Keratinocyte (primary cell): ENCODE data around the gene ERBB4. TPM values are rescaled to one million over a fixed set of nuclear protein-coding genes. Genes with fewer than 3 reads are reported as not detected.

Source experiments
- DNase-seq: peaks from one replicate; pipeline ENCODE4 v3.0.0-alpha.2; 2011; ENCODE audit warnings: low read depth, missing footprints, low spot score
- FAIRE-seq: peaks from 2 replicates; lab custom pipeline; 2011; peaks lifted over from hg19 to GRCh38; lab: Jason Lieb, UNC
- H2AFZ ChIP-seq: 2 replicates; pipeline ENCODE4 v1.6.0; 2012; ENCODE audit warnings: low read length, control low read depth, inconsistent platforms; ENCODE audit not compliant: control insufficient read depth
- H3K27ac ChIP-seq: 2 replicates; pipeline ENCODE4 v1.5.1; 2011; ENCODE audit warnings: low read length; ENCODE audit not compliant: control insufficient read depth, insufficient read depth
- H3K27me3 ChIP-seq: 3 replicates; pipeline ENCODE4 v1.6.0; 2011; ENCODE audit warnings: low read length; ENCODE audit not compliant: control insufficient read depth, insufficient read depth; ENCODE audit errors: extremely low read depth
- H3K36me3 ChIP-seq, 2 experiments: 2 replicates in 1 of 2; 3 replicates in 1 of 2; pipeline ENCODE4 v1.5.1; 2011; ENCODE audit warnings: low read length in 2 of 2, mild to moderate bottlenecking in 1 of 2; ENCODE audit not compliant: control insufficient read depth in 2 of 2, insufficient read depth in 2 of 2; ENCODE audit errors: extremely low read depth in 1 of 2
- H3K4me1 ChIP-seq: 3 replicates; pipeline ENCODE4 v1.5.1; 2011; ENCODE audit warnings: low read length; ENCODE audit not compliant: control insufficient read depth, insufficient read depth; ENCODE audit errors: extremely low read depth
- H3K4me2 ChIP-seq: 3 replicates; pipeline ENCODE4 v1.6.0; 2011; ENCODE audit warnings: low read depth, low read length; ENCODE audit not compliant: control insufficient read depth, insufficient read depth; ENCODE audit errors: extremely low read depth
- H3K4me3 ChIP-seq, 3 experiments: fragments of 200-600 bp in 1 of 3; sonication (generic) in 1 of 3; 2 replicates in 2 of 3; 3 replicates in 1 of 3; pipeline ENCODE4 v1.5.1; 2011 to 2016; ENCODE audit warnings: low read length in 3 of 3, mild to moderate bottlenecking in 3 of 3, control low read depth in 2 of 3, inconsistent platforms in 1 of 3, low read depth in 1 of 3, mixed read lengths in 1 of 3, mixed run types in 1 of 3, moderate library complexity in 1 of 3; ENCODE audit not compliant: control insufficient read depth in 2 of 3, insufficient read depth in 2 of 3; ENCODE audit errors: extremely low read depth in 1 of 3
- H3K79me2 ChIP-seq: 2 replicates; pipeline ENCODE4 v1.6.0; 2012; ENCODE audit warnings: low read length; ENCODE audit not compliant: control insufficient read depth, insufficient read depth
- H3K9ac ChIP-seq: 3 replicates; pipeline ENCODE4 v1.6.0; 2011; ENCODE audit warnings: low read length; ENCODE audit not compliant: control insufficient read depth, insufficient read depth; ENCODE audit errors: extremely low read depth
- H3K9me1 ChIP-seq: 3 replicates; pipeline ENCODE4 v1.6.0; 2011; ENCODE audit warnings: low read length; ENCODE audit not compliant: control insufficient read depth, insufficient read depth; ENCODE audit errors: extremely low read depth
- H3K9me3 ChIP-seq: 2 replicates; pipeline ENCODE4 v1.5.1; 2012; ENCODE audit warnings: low read depth, low read length; ENCODE audit not compliant: control insufficient read depth
- H4K20me1 ChIP-seq: 3 replicates; pipeline ENCODE4 v1.6.0; 2011; ENCODE audit warnings: low read length; ENCODE audit not compliant: control insufficient read depth, insufficient read depth; ENCODE audit errors: extremely low read depth
- CTCF ChIP-seq, 3 experiments: IDR thresholded peaks in 1 of 3; conservative IDR thresholded peaks in 1 of 3; optimal IDR thresholded peaks in 1 of 3; 2 replicates in 2 of 3; 3 replicates in 1 of 3; pipeline versions ENCODE3 to v1.5.1; 2011; ENCODE audit warnings: low read length in 3 of 3, mild to moderate bottlenecking in 3 of 3, moderate library complexity in 2 of 3, control low read depth in 1 of 3, inconsistent platforms in 1 of 3; ENCODE audit not compliant: insufficient read depth in 2 of 3; ENCODE audit errors: extremely low read depth in 1 of 3
- EZH2 ChIP-seq: IDR thresholded peaks from one replicate; pipeline ENCODE4 v1.6.1; 2012; ENCODE audit warnings: inconsistent platforms, mild to moderate bottlenecking, low read length, moderate library complexity
- dilution Hi-C: fragments of 300-500 bp; cut with MboI; formaldehyde crosslinking; loops from one replicate; pipeline ENCODE4 v1.7.0; 2020; ENCODE audit warnings: low sequenced_read_pairs; ENCODE audit not compliant: extremely low pct_ligation_motif_present
- polyA plus RNA-seq, 5 experiments: library from polyadenylated mRNA; depleted of rRNA in 3 of 5; stranded (reverse) in 3 of 5; stranded (forward) in 1 of 5; unstranded in 1 of 5; fragments of >200 nt; gene quantifications; 1 replicate in 1 of 5; 2 replicates in 3 of 5; 3 replicates in 1 of 5; pipeline versions ENCODE4 v1.2.1 to v1.2.3, GENCODE V29; 2011 to 2012; ENCODE audit warnings: missing spikeins in 2 of 5, low read depth in 1 of 5, low replicate concordance in 1 of 5

The ERBB4 gene
- polyA plus RNA-seq, 1 donor (not counting 4 experiments of a cell fraction or from before 2014, with no cell fraction given) = 0.01 TPM

GRCh38 chr2:211513446-211513845, 1025.2 kb downstream of the ERBB4 start:
- H2AFZ ChIP-seq = no peak overlapping the region
- H3K4me1 ChIP-seq = no peaks in the 10 kb centered on the region
- no peak overlapping the region for H3K27ac ChIP-seq
- no peaks in the 10 kb centered on the region for H3K9me3 ChIP-seq
- H3K4me2 ChIP-seq = no peak overlapping the region
- no peak overlapping the region for H3K9ac ChIP-seq
- H3K27me3 ChIP-seq = no peaks in the 10 kb centered on the region
- no peaks in the 10 kb centered on the region for H4K20me1 ChIP-seq
- no peak for TF ChIP-seq EZH2
- TF ChIP-seq CTCF (optimal IDR thresholded peaks at IDR 0.05 in 1 of 3, IDR thresholded peaks at IDR 0.05 in 1 of 3, conservative IDR thresholded peaks at IDR 0.05 in 1 of 3; ENCODE audit: extremely low read depth in 1 of 3, insufficient read depth in 2 of 3, low read length in 3 of 3) = no peak
- H3K36me3 ChIP-seq = no peaks in the 10 kb centered on the region
- FAIRE-seq (no peak), DNase-seq (no peak)
- no peaks in the 10 kb centered on the region for H3K9me1 ChIP-seq
- dilution Hi-C loops = no loop called here
- H3K4me3 ChIP-seq = no peak overlapping the region
- H3K79me2 ChIP-seq = no peaks in the 10 kb centered on the region

DNA sequence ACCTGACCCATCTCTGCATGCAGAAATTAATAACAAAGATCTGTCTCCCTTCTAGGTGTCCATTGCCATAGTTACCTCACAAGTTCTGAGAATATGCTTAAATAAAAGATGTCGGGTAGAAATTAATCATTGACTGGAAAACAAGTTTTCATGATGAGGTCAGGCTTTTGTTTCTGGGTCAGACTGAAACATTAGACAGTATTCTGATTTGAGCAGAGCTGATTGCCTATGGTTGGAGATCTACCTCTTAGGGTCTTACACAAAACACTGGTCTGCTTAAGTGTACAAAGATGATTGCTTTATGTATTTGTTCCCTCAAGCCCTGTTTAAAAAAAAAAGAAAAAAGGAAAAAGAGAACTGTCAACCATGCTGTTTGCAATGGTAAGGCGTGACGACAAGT, 1025.8 kb downstream of the ERBB4 start:
- no peaks in the 10 kb centered on the region for H3K27me3 ChIP-seq
- H3K36me3 ChIP-seq = no peaks in the 10 kb centered on the region
- no peaks in the 10 kb centered on the region for H4K20me1 ChIP-seq
- dilution Hi-C loops = no loop called here
- no peak overlapping the region for H3K27ac ChIP-seq
- no peaks in the 10 kb centered on the region for H3K9me3 ChIP-seq
- TF ChIP-seq EZH2 = no peak
- H3K79me2 ChIP-seq = no peaks in the 10 kb centered on the region
- no peaks in the 10 kb centered on the region for H3K4me1 ChIP-seq
- H2AFZ ChIP-seq = no peak overlapping the region
- DNase-seq = no peak
- no peaks in the 10 kb centered on the region for H3K9me1 ChIP-seq
- no peak overlapping the region for H3K4me2 ChIP-seq
- no peak overlapping the region for H3K4me3 ChIP-seq
- H3K9ac ChIP-seq = no peak overlapping the region
- FAIRE-seq = no peak

- Histone ChIP-seq H3K9me1 (no peaks in the 10 kb centered on the region), H3K4me1 (no peaks in the 10 kb centered on the region), H3K9me3 (no peaks in the 10 kb centered on the region), H3K4me2 (no peak overlapping the region), H3K9ac (no peak overlapping the region), H3K79me2 (no peaks in the 10 kb centered on the region), H3K36me3 (no peaks in the 10 kb centered on the region), H3K27ac (no peak overlapping the region), H2AFZ (no peak overlapping the region), H3K27me3 (no peaks in the 10 kb centered on the region), H4K20me1 (no peaks in the 10 kb centered on the region), H3K4me3 (no peak overlapping the region)
- dilution Hi-C loops = no loop called here
- no peak for FAIRE-seq
- DNase-seq = no peak
- TF ChIP-seq EZH2 = no peak
- TF ChIP-seq CTCF (optimal IDR thresholded peaks at IDR 0.05 in 1 of 3, IDR thresholded peaks at IDR 0.05 in 1 of 3, conservative IDR thresholded peaks at IDR 0.05 in 1 of 3; ENCODE audit: extremely low read depth in 1 of 3, insufficient read depth in 2 of 3, low read length in 3 of 3) = peak in 2 of 3 experiments; percentile 16 to 31
Observed at GRCh38 chr2:211503856-211504255, 1034.7 kb downstream of the ERBB4 start.
